KBM-7 (cell line): ENCODE data around the gene SORCS2.

Experiments used
- DNase-seq: peaks from one replicate; pipeline ENCODE4 v3.0.0-alpha.2; 2015
- in situ Hi-C: fragments of 300-500 bp; cut with MboI; formaldehyde crosslinking; loops from 2 replicates; pipeline ENCODE4 v1.14.3; 2020; ENCODE audit warnings: low sequenced_read_pairs, low pct_unique_long_range_greater_than_20kb, mixed read lengths

Gene SORCS2

DNA sequence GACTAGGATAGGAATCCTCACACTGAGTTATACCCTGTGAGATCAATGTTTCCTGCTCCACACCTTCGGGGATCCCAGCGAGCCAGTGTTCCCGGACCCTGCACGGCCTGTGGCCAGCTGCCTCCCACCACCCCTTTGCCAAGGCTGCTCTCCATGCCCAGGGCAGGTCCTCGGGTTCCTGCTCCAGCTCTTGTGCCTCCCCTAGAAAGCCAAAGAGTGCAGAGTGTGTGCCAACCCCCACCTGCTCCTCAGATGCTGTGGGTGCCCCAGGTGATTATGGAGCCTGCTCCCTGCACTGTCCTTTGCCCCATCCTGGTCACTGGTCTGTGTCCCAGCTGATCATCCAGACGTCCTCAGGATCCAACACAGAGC lies 500.9 kb downstream of the SORCS2 start:
- DNase-seq = no peak
- in situ Hi-C loops = no loop called here

DNA sequence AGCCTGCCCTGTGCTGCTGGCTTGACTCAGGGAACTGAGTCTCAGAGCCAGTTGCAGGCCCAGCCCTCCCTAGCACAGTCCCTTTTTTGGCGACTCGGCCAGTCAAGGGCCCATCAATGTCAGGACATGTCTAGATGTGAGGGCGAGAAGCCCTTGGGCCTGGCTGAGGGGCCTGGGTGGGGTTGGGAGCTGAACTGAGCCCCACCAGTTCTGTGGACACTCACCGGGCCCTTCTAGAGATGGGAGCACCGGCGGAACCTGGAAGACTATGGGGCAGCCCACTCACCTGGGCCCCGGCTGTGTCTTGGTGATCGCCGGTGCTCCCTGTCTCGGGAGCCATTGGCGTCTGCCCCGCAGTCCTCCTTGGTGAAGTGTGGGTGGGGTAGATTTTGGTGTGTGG lies 501.4 kb downstream of the SORCS2 start:
- DNase-seq = no peak
- in situ Hi-C loops = no loop called here

DNA sequence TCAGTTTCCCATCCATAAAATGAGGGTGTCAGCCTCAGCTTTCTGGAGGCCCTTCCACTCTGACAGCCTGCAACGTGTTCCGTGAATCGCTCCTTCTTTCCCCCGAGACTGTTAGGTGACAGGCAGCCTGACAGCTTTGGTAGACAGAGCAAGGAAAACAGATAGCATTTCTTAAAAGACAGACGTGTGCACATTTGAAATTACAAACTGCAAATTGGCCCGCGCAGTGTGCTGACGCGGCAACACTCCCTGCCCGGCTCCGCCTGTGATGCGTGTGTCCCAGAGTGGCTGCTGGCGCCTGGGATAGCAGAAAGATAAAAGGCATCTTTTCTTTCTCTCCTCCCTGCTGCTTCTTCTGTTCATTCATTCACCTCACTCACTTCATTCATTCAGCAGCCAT lies 502.0 kb downstream of the SORCS2 start:
- in situ Hi-C loops = no loop called here
- no peak for DNase-seq

DNA sequence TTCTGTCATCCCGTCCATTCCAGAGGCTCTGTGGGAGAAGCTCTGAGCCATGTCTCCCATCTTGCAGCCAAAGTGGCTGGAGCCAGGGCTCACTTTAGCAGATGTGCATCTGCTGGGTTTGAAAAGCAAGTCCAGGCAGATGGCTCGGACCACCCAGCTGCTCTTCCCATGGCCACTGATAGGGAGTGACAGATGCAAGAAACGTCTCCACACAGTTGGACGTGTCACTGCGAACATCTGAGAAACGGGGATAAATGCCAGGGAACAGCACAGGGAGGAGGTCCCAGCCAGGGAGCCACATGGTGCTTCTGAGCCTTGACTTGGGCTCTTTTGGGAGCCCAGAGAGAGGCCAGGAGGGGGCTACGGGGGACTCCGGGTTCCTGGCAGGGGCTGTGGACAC lies 505.0 kb downstream of the SORCS2 start:
- DNase-seq = no peak
- in situ Hi-C loops = no loop called here

DNA sequence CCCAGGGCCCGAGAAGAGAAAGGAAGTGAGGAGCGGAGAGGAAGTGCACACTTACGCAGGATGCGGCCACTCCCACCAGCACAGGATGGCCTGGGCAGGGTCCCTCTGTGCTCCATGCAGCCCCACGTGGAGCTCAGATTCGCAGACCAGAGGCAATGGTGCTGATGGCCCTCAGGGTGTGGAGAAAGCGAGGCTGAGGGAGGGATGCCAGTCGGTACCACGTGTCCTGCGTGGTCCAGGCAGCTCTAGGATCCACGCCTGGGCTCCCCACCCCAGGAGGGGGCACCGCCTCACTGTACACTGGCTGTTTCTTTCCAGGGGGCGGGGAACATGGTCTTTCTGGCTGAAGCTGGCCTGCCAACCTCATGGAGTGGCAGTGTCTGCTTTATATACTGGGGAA lies 505.5 kb downstream of the SORCS2 start:
- DNase-seq = no peak
- in situ Hi-C loops = no loop called here

DNA sequence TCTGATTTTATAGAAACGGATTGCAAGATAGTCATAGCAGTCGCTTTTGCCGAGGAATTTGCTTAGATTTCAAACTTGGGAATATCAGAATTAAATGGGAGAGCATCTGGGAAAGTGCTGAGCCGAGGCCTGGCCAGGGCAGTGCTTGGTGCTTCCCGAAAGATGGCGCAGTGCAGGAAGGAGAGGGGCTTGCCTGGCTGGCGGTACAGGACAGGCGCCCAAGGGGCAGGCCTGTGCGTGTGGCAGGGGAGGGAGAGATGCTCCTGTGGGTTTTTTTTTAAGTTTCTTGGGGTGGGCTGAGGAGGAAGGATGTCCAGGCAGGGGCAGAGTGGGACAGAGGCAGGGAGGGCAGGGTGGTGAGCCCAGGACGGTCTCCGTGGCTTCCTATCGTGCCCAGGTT lies 506.2 kb downstream of the SORCS2 start:
- in situ Hi-C loops = no loop called here
- DNase-seq = no peak

DNA sequence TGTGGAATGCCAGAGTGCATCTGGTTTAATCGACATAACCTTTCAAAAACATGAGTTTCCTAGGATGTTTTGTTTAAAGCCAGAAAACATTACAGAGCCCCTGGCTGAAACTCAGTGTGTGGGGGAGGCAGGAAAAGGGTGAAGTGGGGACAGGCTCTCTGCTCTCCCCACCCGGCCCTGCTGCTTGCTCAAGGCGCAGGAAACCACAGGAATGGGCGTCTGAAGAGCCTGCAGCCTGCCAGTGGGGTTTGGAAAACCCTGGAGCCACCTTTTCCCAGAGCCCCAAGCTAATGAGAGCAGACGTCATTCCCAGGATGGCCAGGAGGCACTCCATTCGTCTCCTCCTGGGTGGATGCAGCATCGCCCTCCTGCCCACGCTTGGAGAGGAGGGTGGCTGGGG lies 506.7 kb downstream of the SORCS2 start:
- DNase-seq = no peak
- in situ Hi-C loops = no loop called here

DNA sequence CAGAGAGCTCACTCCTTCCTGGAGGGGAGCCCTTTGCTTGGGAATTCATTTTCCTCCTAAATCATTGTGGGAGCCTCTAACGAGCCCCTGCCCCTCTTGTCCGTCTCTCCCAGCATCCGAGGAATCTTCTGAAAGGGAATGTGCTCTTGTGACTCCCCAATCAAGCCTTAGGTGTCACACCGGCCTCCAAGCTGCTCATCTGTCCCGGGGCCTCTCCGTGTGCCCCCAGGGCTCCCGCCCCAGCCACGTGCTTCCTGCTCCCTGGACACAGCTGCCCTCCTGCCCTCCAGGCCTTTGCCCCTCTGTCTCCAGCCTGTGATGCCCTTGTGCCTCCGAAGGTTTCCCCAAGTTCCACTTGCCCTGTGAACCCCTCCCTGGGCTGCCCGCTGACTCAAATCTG lies 507.5 kb downstream of the SORCS2 start:
- in situ Hi-C loops = no loop called here
- no peak for DNase-seq

DNA sequence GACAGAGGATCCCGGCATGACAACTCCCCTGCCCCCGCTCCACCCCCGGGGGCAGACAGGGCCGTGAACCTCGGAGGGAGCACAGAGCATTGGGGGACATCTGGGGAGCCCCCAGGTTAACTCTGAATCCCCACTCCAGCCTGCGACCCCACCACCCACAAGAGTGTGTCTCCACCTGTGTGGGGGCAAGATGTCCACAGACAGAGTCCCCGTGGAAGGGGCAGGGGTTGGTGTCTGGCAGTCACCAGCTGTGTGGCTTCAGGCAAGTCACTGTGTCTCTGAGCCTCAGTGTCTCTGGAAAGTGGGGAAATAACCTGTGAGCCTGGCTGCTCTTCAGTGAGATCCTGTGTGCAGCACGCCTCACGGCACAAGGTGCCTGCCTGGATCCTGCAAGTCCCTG lies 508.3 kb downstream of the SORCS2 start:
- in situ Hi-C loops = no loop called here
- DNase-seq = no peak

DNA sequence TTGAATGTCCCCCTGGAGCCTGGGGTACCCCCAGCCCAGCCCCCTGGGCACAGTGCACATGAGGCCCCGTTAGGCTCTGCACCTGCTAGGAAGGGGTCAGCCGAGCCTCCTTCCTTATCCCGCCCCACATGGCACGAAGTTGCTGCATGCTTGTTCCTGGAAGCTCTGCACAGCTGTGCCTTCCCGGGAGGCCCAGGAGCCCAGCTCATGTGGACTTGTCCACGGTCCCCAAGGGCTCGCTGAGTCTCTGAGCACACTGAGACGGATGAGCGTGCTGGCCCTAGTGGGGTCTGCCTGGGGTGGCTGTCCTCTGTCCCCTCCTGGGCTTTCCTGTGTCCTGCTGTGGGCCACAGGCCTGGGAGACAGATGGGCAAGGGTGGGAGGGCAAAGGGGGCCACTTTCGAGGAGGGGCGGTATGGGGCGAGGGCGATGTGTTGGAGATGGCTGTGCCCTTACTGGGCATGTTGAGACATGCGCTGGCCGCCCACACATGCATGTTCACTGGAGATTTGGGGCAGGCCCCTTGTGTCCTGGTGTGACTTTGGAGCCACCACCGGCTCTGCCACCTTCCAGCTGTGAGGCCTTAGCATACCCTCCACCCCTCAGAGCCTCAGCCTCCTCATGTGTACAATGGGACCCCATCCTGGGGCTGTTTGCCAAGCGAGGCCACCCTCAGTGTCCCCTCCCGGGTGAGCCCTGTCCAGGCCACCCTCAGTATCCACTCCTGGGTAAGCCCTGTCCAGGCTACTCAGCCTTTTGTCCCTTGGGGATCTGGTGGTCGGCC lies 509.7 kb downstream of the SORCS2 start:
- in situ Hi-C loops = no loop called here

DNA sequence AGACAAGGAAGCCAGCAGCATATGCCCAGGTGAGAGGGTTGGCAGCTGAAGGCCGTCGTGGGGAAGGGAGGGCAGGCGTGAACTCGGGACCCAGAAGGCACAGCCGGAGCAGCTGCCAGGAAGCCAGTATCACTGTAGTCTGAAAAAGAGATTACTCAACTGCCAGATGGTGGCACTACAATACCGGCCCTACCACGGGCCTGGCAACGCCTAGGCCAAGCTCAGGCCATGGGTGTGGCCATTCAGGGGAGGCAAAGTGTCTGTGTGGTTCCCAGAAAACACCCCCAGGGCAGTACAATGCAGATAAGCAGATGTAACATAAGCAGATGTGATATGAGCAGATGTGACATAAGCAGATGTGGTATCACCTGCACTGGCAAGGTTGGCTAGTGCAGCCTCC lies 511.4 kb downstream of the SORCS2 start:
- in situ Hi-C loops = no loop called here

More for the DNA sequence above, 509.7 kb downstream of the SORCS2 start:
- DNase-seq = peak; percentile 9

DNA sequence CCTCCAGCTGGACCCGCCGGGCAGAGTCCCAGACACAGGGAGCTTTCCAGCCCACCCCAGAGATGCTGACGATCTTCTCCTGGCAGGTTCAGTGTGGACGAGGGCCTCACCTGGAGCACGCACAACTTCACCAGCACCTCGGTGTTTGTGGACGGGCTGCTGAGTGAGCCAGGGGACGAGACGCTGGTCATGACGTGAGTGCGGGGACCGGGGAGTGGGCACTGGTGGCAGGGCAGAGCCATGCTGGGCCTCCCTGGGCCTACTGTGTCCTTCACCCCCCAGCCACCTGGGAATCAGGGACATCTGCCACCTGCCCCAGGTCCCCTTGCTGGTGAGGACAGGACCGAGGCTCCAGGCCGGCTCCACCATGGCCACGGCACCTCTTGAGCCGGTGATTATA lies 511.8 kb downstream of the SORCS2 start:
- in situ Hi-C loops = no loop called here
- no peak for DNase-seq

More for the DNA sequence above, 511.4 kb downstream of the SORCS2 start:
- DNase-seq = no peak

DNA sequence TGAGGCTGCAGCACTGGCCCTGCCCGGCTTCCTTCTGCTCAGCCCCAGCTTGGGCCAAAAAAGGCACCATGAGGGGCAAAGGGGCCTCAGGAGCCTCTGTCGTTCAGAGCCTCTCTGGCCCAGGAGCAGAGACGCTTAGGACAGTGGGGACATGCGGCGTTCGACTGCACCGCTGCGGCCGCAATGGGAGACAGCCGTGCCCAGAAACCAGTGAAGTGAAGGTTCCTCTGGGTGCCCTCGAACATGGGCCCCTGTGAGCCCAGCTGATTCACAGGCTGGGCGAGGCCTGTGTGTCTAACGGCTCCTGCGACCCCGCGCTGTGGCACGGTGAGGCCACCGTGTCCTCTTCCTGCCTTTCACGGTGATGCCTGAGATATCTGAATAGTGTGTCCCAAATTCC lies 512.3 kb downstream of the SORCS2 start:
- in situ Hi-C loops = no loop called here
- no peak for DNase-seq

DNA sequence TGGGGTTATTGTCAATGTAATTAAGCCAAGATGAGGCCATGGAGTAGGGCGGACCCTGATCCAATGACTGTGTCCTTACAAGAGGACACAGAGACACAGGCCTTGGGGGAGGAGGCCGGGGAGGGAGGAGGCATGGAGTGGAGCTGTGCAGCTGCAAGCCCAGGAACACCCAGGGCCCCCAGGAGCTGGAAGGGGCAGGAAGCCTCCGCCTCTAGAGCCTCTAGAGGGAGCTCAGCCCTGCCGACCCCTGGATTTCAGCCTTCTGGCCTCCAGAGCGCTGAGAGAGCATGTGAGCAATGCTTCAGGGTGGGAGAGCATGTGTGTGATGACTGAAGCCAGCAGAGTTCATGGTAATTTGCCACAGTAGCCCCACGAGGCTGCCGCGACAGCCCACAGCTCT lies 512.7 kb downstream of the SORCS2 start:
- no peak for DNase-seq
- in situ Hi-C loops = no loop called here

DNA sequence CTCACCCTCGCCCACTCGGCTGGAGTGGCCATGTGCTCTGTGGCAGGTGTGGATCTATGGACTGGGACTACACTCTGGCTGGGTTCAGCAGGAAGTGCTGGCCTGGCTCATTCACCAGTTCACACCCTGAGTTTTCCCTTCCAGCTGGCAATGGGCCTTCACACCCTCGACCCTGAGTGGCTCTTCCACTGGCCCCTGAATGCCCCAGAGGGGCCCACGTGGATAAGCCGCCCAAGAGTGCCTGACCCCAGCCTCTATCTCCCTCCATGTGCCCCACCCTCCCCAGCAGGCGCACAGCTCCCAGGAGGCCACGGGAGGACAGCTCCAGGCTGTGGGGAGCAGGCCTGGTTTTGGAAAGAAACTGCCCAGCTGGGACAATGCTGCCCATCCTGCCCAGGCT lies 513.3 kb downstream of the SORCS2 start:
- in situ Hi-C loops = no loop called here
- no peak for DNase-seq

DNA sequence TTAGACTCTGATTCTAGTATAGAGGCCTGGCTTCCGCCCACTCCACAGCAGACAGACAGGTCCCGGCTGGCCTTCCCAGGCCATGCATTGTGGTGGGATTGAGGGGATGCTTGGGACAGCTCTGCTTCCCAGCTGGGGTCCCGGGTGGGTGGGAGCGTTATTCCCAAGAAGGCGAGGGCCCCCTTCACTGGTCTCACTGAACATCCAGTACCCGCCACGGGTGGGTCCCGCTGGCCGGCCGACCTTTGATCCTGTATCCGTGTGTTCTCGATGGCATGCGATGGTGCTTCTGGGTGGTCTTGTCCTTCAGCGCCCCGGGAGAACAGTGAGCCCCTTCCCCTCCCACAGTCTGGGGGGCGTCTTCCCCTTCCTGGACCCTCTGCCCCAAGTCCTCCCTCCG lies 515.9 kb downstream of the SORCS2 start:
- DNase-seq = no peak
- in situ Hi-C loops = no loop called here

DNA sequence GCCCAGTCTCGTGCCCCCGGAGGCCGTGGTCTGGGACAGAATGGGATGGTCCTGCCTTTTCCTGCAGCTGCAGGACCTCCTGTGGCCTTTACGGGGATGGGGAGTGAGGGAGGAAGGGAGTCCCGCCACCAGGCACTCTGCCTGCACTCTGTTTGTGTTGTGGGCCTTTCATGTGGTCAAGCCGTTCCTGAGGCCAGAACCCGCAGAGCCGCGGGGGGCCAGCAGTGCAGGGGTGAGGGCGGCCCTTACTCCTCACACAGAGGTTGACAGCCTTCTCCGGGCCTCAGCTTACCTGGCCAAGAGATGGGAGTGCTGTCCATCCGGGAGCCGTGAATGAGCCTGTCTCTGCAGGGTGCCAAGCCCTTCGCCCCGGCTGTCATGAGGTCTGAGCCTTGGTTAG lies 516.6 kb downstream of the SORCS2 start:
- no peak for DNase-seq
- in situ Hi-C loops = no loop called here

DNA sequence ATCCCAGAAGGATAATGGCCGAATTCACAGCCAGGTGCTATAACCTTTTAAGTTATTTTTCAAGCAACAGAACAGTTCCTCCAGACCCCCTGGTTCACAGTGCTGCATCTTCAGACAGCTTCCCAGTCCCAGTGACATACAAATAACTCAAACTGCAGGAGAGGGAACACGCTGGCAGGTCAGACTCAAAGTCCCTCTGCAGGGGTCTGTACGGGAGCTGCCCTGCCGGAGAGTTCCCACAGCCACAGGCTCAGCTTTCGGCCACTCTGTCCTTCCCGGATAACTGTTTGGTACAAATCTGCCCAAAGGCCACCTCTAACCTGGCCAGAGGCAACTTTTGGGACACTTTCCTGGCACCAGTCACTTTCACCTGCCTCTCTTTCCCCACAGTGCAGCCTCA lies 517.1 kb downstream of the SORCS2 start:
- in situ Hi-C loops = no loop called here
- DNase-seq = no peak

DNA sequence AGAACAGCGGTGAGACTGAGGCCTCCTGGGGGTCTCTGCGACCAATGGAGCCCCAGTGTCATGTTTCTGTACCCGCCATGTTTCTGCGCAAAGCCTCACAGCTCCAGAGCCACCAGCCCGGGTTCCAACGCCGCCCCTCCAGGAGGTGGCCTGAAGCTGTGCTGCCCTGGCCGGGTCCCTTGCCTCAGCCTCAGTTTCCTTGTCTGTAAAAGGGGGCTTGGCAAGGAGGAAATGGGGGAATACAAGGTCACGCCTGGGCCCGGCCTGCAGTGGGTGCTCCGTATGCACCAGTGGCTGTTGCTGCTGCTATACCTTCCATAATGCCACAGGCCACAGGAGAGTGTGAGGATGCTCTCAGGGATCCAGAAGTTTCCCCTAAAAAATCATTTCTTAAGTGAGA lies 517.8 kb downstream of the SORCS2 start:
- in situ Hi-C loops = no loop called here
- DNase-seq = no peak

DNA sequence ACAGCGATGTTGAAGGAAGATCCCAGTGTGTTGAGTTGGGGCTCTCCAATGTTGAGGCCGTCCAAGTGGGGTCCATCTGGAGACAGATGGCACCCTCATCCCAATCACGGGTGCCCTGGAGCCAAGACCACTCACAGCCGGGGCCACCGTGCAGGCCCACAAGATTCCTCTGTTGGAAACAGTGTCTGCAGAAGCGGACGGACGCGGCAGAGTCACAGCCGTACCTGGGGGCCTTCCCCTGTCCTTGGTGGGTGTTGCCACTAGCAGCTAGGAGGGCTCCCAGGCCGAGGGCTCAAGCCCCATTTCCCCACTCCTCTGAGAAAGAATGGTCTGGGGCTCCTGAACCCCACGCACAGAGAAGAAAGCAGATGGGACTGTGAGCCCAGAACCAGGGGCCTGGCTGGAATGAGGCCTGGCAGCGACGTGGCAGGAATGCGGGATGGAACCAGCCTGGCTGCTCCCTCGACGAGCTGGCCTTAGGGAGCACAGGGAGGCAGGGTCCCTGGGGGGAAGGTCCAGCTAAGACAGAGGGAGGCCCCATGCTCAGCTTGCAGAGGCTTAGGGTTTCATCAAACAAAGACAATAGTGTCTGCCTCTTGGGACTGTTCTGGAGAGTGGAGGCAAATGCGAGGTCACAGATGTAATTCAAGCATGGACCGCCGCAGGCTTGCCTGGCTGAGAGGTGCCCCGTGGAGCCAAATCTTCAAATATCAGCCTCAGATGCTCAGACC lies 518.4 kb downstream of the SORCS2 start:
- no peak for DNase-seq
- in situ Hi-C loops = no loop called here
